ENCODE data around the gene INTS6.

Gene INTS6

DNA sequence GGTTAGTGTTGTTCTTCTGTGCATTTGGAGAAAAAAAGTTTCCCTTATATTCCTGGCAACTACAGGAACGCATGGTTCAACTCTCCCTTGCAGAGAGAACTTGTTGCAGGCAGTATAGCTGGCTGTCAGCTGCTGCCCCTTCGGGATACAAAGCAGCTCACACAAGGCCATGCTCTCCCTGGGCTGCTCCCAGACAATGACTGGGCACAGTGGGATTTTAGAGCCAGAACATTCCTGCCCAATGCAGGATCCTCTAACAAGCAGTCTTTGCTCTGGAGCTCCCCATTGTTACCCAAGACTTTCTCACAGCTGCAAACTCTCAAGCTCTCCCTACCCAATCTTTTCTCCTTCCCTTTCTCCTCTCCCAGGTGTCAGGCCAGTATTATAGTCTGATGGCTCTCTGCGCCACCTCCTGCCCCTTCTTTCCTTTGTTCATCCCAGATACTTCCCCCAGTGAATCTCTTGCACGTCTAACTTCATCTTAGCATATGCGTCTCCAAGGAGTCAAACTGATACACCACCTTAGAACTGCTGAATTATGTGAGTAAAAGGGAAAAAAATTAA, 140.8 kb downstream of the INTS6 start:
- DNase-seq: no peak

Data from activated T-cell treated with anti-CD3 and anti-CD28 coated beads, Interleukin-2, amount 50 U/mL, for 48 hours (primary cell).